ENCODE results near the gene FGA.

DNA sequence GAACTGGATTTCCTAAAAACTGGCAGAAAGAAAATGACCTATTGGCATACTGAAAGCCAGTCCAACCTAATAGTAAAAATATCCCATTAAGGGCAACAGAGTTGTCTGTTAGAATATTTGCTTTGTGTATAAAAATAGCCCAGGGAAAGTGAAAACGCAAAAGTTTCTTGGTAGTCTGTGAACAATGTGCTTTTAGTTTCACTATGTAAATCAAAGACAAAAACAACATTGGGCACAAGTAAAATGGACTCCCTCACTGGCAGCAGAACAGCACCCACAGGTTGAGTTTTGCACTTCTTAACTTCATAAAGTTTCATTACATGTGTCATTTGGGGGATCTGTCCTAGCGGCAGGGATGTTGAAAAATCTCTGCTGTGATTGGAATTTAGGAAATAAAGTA, 26.2 kb upstream of the FGA start:
- TF ChIP-seq EZH2 (IDR thresholded peaks at IDR 0.05; ENCODE audit: low read length, unreplicated experiment): no peak
- TF ChIP-seq EZH2phosphoT487 (IDR thresholded peaks at IDR 0.05; ENCODE audit: borderline replicate concordance, low read length): no peak

Data from PC-3 (cell line).